Non-pigmented ciliary epithelial cell (primary cell): ENCODE data around the gene DGCR6.
"Not testable (repeated sequence)": the region's sequence is repeated elsewhere in the genome, so short reads cannot be mapped to it uniquely, and the experiment has no call there.

ENCODE experiments used
- DNase-seq: peaks from one replicate; pipeline ENCODE4 v3.0.0-alpha.2; 2010; ENCODE audit warnings: low read depth

DGCR6 gene

GRCh38 chr22:18905540-18906409 is at the start of gene DGCR6:
TSS of gene DGCR6 (plus strand) at chr22:18906320. CDS start at chr22:18906375, 55 bp downstream.
- DNase-seq: no peak

GRCh38 chr22:18859314-18859713 is 46.8 kb upstream of the DGCR6 start:
- DNase-seq: not testable (repeated sequence)

- not testable (repeated sequence) for DNase-seq
These were observed 24.9 kb upstream of the DGCR6 start for GRCh38 chr22:18881260-18881659.

- DNase-seq: not testable (repeated sequence)
These were observed 21.7 kb upstream of the DGCR6 start for GRCh38 chr22:18884465-18884864.

- DNase-seq: no peak
These were observed 18.0 kb upstream of the DGCR6 start for GRCh38 chr22:18888115-18888514.

GRCh38 chr22:18890510-18891192 is 15.5 kb upstream of the DGCR6 start:
- DNase-seq: not testable (repeated sequence)

GRCh38 chr22:18893775-18894174 is 12.3 kb upstream of the DGCR6 start:
- DNase-seq: not testable (repeated sequence)

GRCh38 chr22:18896037-18896657 is 10.0 kb upstream of the DGCR6 start:
- not testable (repeated sequence) for DNase-seq

GRCh38 chr22:18906410-18906745 is 258 bp downstream of the DGCR6 start:
- not testable (repeated sequence) for DNase-seq

- DNase-seq: no peak
These were observed 776 bp downstream of the DGCR6 start for GRCh38 chr22:18906896-18907295.

GRCh38 chr22:18909556-18909955 is 3.4 kb downstream of the DGCR6 start:
- DNase-seq: no peak

GRCh38 chr22:18911535-18911934 is 5.4 kb downstream of the DGCR6 start:
- not testable (repeated sequence) for DNase-seq

- DNase-seq: not testable (repeated sequence)
These were observed 6.3 kb downstream of the DGCR6 start for GRCh38 chr22:18912264-18912946.

- not testable (repeated sequence) for DNase-seq
These were observed 8.4 kb downstream of the DGCR6 start for GRCh38 chr22:18914558-18914957.

- not testable (repeated sequence) for DNase-seq
These were observed 9.4 kb downstream of the DGCR6 start for GRCh38 chr22:18915550-18915949.

GRCh38 chr22:18917818-18918217 is 11.7 kb downstream of the DGCR6 start:
- DNase-seq: not testable (repeated sequence)

- DNase-seq: not testable (repeated sequence)
These were observed 14.3 kb downstream of the DGCR6 start for GRCh38 chr22:18920257-18920902.

GRCh38 chr22:18925368-18926064 is 19.4 kb downstream of the DGCR6 start:
- no peak for DNase-seq

- no peak for DNase-seq
These were observed 20.9 kb downstream of the DGCR6 start for GRCh38 chr22:18927020-18927419.

- no peak for DNase-seq
These were observed 21.5 kb downstream of the DGCR6 start for GRCh38 chr22:18927573-18927972.

- no peak for DNase-seq
These were observed 23.3 kb downstream of the DGCR6 start for GRCh38 chr22:18929459-18929858.
